Ovary (tissue), 3 donors: ENCODE measurements around the gene MIGA1.

Experiments
- CTCF ChIP-seq, 3 donors: fragments of 450-650 bp in 2 of 3; fragments of 200-600 bp in 1 of 3; IDR thresholded peaks; one replicate each; pipeline versions ENCODE4 v1.5.1 to v1.8.0; 2016 to 2022; ENCODE audit warnings: antibody characterized with exemption in 3 of 3, mild to moderate bottlenecking in 1 of 3
- POLR2A ChIP-seq: fragments of 450-650 bp; IDR thresholded peaks from one replicate; pipeline ENCODE4 v1.6.1; 2017; ENCODE audit warnings: antibody characterized with exemption, mild to moderate bottlenecking, moderate library complexity
- donor health status: DM: no; HTN: no; CAD: no.

- TF ChIP-seq CTCF (IDR thresholded peaks at IDR 0.05) (no peak), POLR2A (no peak)
Observed at GRCh38 chr1:77817368-77818209, 38.1 kb downstream of the MIGA1 start.
